Caco-2 (cell line): ENCODE measurements around the gene SCARF2. TPM values are rescaled to one million over a fixed set of nuclear protein-coding genes. Genes with fewer than 3 reads are reported as not detected.

ENCODE experiments used
- BruUV-seq: library from RNA; stranded (reverse); fragments of 400-500 nt; replicated peaks from 2 replicates; lab custom pipeline; 2021; lab: Mats Ljungman, UMichigan
- CTCF ChIA-PET: fragments of 300-600 bp; sonication (Branson Sonifier 250); formaldehyde crosslinking; loops from one replicate; lab custom pipeline; 2022; ENCODE audit warnings: antibody characterized with exemption; lab: Charles Lee
- POLR2A ChIA-PET: fragments of 300-600 bp; sonication (Branson Sonifier 250); formaldehyde crosslinking; loops from one replicate; lab custom pipeline; 2022; ENCODE audit warnings: antibody characterized with exemption; lab: Charles Lee
- DNase-seq, 2 experiments: peaks; one replicate each; pipeline versions ENCODE4 v3.0.0 to v3.0.0-alpha.2; 2020 to 2022
- H3K27me3 ChIP-seq: replicated peaks from 2 replicates; pipeline ENCODE4 v1.6.0; 2011; ENCODE audit warnings: low read length; ENCODE audit not compliant: control insufficient read depth, insufficient read depth
- H3K36me3 ChIP-seq: 2 replicates; pipeline ENCODE4 v1.5.1; 2011; ENCODE audit warnings: low read length; ENCODE audit not compliant: control insufficient read depth, insufficient read depth
- H3K4me1 ChIP-seq: fragments of 250-450 bp; sonication (Bioruptor Pico); 2 replicates; pipeline ENCODE4 v1.5.1; 2020; ENCODE audit warnings: mild to moderate bottlenecking
- H3K4me3 ChIP-seq: 2 replicates; pipeline ENCODE4 v1.5.1; 2011; ENCODE audit warnings: low read depth, mild to moderate bottlenecking, control low read depth, low read length
- H3K9me3 ChIP-seq: fragments of 250-450 bp; sonication (Bioruptor Pico); 2 replicates; pipeline ENCODE4 v1.5.1; 2020; ENCODE audit warnings: mild to moderate bottlenecking, moderate library complexity
- H3K27ac Mint-ChIP-seq: one replicate; pipeline ENCODE4 v1.8.0; 2022; ENCODE audit warnings: mixed read lengths; ENCODE audit not compliant: unreplicated experiment
- H3K27me3 Mint-ChIP-seq: one replicate; pipeline ENCODE4 v1.8.0; 2022; ENCODE audit warnings: mixed read lengths; ENCODE audit not compliant: insufficient read depth, unreplicated experiment
- H3K36me3 Mint-ChIP-seq: one replicate; pipeline ENCODE4 v1.8.0; 2022; ENCODE audit warnings: mild to moderate bottlenecking, mixed read lengths; ENCODE audit not compliant: insufficient read depth, unreplicated experiment
- H3K4me1 Mint-ChIP-seq: one replicate; pipeline ENCODE4 v1.8.0; 2022; ENCODE audit warnings: low read depth, mixed read lengths; ENCODE audit not compliant: unreplicated experiment
- H3K4me3 Mint-ChIP-seq: one replicate; pipeline ENCODE4 v1.8.0; 2022; ENCODE audit warnings: mild to moderate bottlenecking, moderate library complexity, mixed read lengths; ENCODE audit not compliant: unreplicated experiment
- H3K9me3 Mint-ChIP-seq: one replicate; pipeline ENCODE4 v1.8.0; 2022; ENCODE audit warnings: mixed read lengths; ENCODE audit not compliant: unreplicated experiment
- intact Hi-C: fragments of 100-400 bp; cut with micrococcal nuclease; formaldehyde crosslinking; loops from one replicate; pipeline ENCODE4 v1.10.0; 2022; ENCODE audit not compliant: unreplicated experiment
- total RNA-seq: library from RNA; stranded (reverse); gene quantifications from 2 replicates; pipeline ENCODE4 v1.2.3, GENCODE V29; 2022
- TF ChIP-seq, protein P1 (sequence below), 2 experiments: fragments of 200-600 bp in 1 of 2; IDR thresholded peaks; 1 replicate in 1 of 2; 2 replicates in 1 of 2; pipeline versions ENCODE4 v1.5.1 to v1.8.0; 2011 to 2022; ENCODE audit warnings: antibody characterized with exemption in 1 of 2, control low read depth in 1 of 2, inconsistent platforms in 1 of 2, low read depth in 1 of 2, low read length in 1 of 2, mild to moderate bottlenecking in 1 of 2, moderate library complexity in 1 of 2; ENCODE audit not compliant: insufficient read depth in 1 of 2, severe bottlenecking in 1 of 2, unreplicated experiment in 1 of 2

SCARF2 gene
- total RNA-seq, 1 experiment from 2014 or later = 0.73 TPM

DNA sequence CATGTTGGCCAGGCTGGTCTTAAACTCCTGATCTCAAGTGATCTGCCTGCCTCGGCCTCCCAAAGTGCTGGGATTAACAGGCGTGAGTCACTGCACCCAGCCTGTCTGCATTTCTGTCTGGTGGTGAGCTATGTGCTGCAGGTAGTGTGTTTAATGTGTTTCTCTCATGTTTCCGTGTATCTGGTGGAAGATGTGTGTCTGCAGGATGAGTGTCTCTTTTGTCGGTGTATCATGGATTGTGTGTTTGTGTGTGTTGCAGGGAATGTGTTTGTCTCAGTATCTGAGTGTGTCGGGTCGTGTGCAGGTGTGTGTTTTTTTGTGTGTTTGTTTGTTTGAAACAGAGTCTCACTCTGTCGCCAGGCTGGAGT is 16.1 kb downstream of the SCARF2 start:
- Histone ChIP-seq H3K36me3 (no peaks in the 10 kb centered on the region), H3K4me3 (no peak overlapping the region), H3K4me1 (no peaks in the 10 kb centered on the region), H3K9me3 (no peaks in the 10 kb centered on the region), H3K27me3 (no peaks in the 10 kb centered on the region)
- Mint-ChIP-seq H3K27ac (no peak overlapping the region), H3K4me3 (no peak overlapping the region), H3K4me1 (no peaks in the 10 kb centered on the region), H3K36me3 (no peaks in the 10 kb centered on the region), H3K9me3 (no peaks in the 10 kb centered on the region), H3K27me3 (no peaks in the 10 kb centered on the region)
- TF ChIP-seq, protein P1, sequence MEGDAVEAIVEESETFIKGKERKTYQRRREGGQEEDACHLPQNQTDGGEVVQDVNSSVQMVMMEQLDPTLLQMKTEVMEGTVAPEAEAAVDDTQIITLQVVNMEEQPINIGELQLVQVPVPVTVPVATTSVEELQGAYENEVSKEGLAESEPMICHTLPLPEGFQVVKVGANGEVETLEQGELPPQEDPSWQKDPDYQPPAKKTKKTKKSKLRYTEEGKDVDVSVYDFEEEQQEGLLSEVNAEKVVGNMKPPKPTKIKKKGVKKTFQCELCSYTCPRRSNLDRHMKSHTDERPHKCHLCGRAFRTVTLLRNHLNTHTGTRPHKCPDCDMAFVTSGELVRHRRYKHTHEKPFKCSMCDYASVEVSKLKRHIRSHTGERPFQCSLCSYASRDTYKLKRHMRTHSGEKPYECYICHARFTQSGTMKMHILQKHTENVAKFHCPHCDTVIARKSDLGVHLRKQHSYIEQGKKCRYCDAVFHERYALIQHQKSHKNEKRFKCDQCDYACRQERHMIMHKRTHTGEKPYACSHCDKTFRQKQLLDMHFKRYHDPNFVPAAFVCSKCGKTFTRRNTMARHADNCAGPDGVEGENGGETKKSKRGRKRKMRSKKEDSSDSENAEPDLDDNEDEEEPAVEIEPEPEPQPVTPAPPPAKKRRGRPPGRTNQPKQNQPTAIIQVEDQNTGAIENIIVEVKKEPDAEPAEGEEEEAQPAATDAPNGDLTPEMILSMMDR (IDR thresholded peaks at IDR 0.05; ENCODE audit: insufficient read depth in 1 of 2, low read depth in 1 of 2, low read length in 1 of 2, severe bottlenecking in 1 of 2, unreplicated experiment in 1 of 2) = no peak
- ChIA-PET POLR2A (no interaction called here), CTCF (no interaction called here)
- no TSS peak for BruUV-seq
- DNase-seq = no peak
- intact Hi-C loops = no loop called here

DNA sequence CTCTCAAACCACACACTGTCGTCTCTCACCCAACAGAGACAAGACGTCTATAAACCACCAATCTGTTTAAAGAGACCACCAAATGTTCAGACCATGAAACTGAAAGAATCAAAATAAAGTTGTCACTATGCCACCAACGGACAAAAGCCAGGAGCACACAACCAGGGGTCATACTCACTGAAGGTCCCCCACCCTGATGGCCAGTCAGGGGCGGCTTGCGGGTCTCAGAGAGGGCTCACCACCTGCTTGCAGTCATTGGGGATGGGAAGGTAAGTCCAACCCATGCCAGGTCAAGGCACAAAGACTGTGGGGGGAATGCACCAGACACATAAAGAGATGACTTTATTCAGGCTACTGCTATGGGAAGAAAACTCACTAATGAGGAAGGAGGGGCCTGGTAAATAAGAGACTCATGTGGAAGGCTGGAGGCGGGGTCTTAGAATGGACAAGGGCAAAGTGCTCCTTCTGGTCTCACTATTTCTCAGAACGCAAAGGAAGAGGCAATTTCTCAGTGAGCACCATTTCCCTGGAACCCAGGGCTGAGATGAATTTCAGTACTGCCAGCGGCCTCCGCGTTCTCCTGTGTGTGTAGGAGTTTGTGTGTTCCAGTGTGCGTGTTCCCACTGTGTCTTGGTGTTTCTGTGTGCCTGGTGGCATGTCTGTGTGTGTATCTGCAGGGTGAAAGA is 17.3 kb downstream of the SCARF2 start:
- H3K4me3 ChIP-seq = no peak overlapping the region
- intact Hi-C loops = no loop called here
- POLR2A ChIA-PET = no interaction called here

DNA sequence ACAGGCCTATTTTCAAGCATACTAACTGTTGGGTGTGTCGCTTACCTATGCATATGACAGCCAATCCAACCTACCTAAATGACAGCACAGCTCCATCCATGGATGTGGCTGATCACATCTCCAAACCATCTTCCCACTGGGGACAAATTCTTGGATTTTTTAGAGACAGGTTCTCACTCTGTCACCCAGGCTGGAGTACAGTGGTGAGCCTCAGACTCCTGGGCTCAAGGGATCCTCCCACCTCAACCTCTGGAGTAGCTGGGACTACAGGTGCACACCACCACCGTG is 18.0 kb downstream of the SCARF2 start:
- Histone ChIP-seq H3K36me3 (no peaks in the 10 kb centered on the region), H3K4me1 (no peaks in the 10 kb centered on the region), H3K9me3 (no peaks in the 10 kb centered on the region), H3K27me3 (no peaks in the 10 kb centered on the region), H3K4me3 (no peak overlapping the region)
- POLR2A ChIA-PET = no interaction called here
- no peaks in the 10 kb centered on the region for H3K27me3 Mint-ChIP-seq
- no peak overlapping the region for H3K27ac Mint-ChIP-seq
- H3K9me3 Mint-ChIP-seq = no peaks in the 10 kb centered on the region
- TF ChIP-seq, protein P1 (IDR thresholded peaks at IDR 0.05; ENCODE audit: insufficient read depth in 1 of 2, low read depth in 1 of 2, low read length in 1 of 2, severe bottlenecking in 1 of 2, unreplicated experiment in 1 of 2) = no peak
- no peaks in the 10 kb centered on the region for H3K4me1 Mint-ChIP-seq
- H3K36me3 Mint-ChIP-seq = no peaks in the 10 kb centered on the region
- H3K4me3 Mint-ChIP-seq = no peak overlapping the region
- intact Hi-C loops = no loop called here
- CTCF ChIA-PET = interaction anchor here (0.6 to 3.3 kb wide), 2 partner anchors 25 to 36 kb away, joined by 5 to 94 read pairs; no protein-coding TSS in a partner anchor
- no peak for DNase-seq
- BruUV-seq = no TSS peak

More for the DNA sequence above, 17.3 kb downstream of the SCARF2 start:
- CTCF ChIA-PET = interaction anchor here (3.3 kb wide), 1 partner anchor 35 kb away, joined by 94 read pairs; no protein-coding TSS in a partner anchor
- H3K9me3 Mint-ChIP-seq = no peaks in the 10 kb centered on the region
- H3K4me1 Mint-ChIP-seq = no peaks in the 10 kb centered on the region
- BruUV-seq = no TSS peak
- Histone ChIP-seq H3K36me3 (no peaks in the 10 kb centered on the region), H3K9me3 (no peaks in the 10 kb centered on the region), H3K4me1 (no peaks in the 10 kb centered on the region), H3K27me3 (no peaks in the 10 kb centered on the region)
- no peak overlapping the region for H3K4me3 Mint-ChIP-seq
- no peaks in the 10 kb centered on the region for H3K27me3 Mint-ChIP-seq
- no peaks in the 10 kb centered on the region for H3K36me3 Mint-ChIP-seq
- no peak overlapping the region for H3K27ac Mint-ChIP-seq
- TF ChIP-seq, protein P1 (IDR thresholded peaks at IDR 0.05; ENCODE audit: insufficient read depth in 1 of 2, low read depth in 1 of 2, low read length in 1 of 2, severe bottlenecking in 1 of 2, unreplicated experiment in 1 of 2) = no peak
- DNase-seq = no peak
